Measurements from ENCODE around the gene CHD6. TPM values are rescaled to one million over a fixed set of nuclear protein-coding genes. Genes with fewer than 3 reads are reported as not detected.

Gene CHD6
- total and polyA plus RNA-seq, 2 donors: 11.8 to 45.7 TPM

DNA sequence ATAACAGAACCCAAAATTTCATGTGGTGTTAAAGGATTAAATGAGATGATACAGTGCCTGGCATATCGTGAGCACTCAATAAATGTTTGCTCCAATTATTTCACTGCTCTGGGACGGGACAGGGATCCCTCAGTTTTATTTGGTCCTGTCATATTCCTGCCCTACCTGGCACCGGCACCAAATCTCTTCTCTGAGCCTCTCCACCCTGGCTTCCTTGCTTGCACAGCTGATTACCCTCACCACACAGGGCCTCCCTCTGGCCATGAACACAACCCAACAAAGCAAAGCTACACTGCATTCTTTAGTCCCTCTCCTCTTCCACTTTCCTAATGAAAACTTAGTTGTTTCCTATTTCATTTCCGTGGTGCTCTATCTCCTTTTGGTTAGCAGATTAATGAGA lies 16.4 kb downstream of the CHD6 start:
- 91% methylated on average over 4 of the region's 4 CpGs for WGBS
- H3K9me3 ChIP-seq (ENCODE audit: control insufficient read depth in 2 of 2, insufficient read depth in 1 of 2, low read length in 1 of 2): peaks cover 3 to 35% of the 10 kb centered on the region in 2 donors
- no peak for DNase-seq (ENCODE audit: low read depth in 6 of 9, low spot score in 9 of 9)

DNA sequence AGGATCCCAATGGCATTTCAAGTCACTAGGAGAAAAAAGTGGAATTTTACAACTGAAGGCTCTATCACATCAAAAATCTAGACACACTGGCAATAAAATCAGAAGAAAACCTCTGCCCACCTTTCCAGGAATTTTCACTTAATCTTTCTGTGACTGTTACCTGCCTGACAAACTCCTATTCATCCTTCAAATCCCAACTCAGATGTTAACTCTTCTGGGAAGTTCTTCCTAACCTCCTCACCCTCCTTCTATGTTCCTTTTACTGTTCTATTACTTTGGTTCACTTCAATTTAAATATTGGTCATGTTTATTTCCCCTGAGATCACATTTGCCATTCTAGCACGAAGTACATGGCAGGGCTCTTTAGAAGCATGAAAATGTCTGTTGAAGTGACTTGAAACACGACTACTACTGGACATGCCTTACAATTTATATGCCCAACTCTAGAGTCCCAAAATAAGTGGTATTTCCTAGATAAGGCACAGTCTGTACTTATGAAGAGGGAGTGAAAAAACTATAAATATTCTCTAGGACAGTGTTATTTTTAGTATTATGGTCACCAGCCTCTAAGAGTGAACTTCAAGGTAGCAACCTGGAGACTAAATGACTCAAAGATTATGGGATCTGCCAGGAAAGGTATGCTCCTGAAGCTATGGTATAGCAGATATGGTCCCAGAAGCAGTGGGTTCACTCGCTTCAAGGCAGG lies 17.1 kb downstream of the CHD6 start:
- 99% methylated on average over 3 of the region's 3 CpGs for WGBS
- no peaks in the 10 kb centered on the region for H3K36me3 ChIP-seq (ENCODE audit: control insufficient read depth in 2 of 2, insufficient read depth in 2 of 2, low read length in 1 of 2)
- no peaks in the 10 kb centered on the region for H3K27me3 ChIP-seq (ENCODE audit: control insufficient read depth in 2 of 2, insufficient read depth in 1 of 2, low read length in 1 of 2)
- H3K27ac ChIP-seq (ENCODE audit: low read depth in 1 of 2, low read length in 1 of 2): no peak overlapping the region
- no peaks in the 10 kb centered on the region for H3K4me1 ChIP-seq (ENCODE audit: control insufficient read depth in 2 of 2, insufficient read depth in 2 of 2, low read length in 2 of 2)
- peaks cover 3 to 35% of the 10 kb centered on the region in 2 donors for H3K9me3 ChIP-seq (ENCODE audit: control insufficient read depth in 2 of 2, insufficient read depth in 1 of 2, low read length in 1 of 2)
- DNase-seq (ENCODE audit: low read depth in 6 of 9, low spot score in 9 of 9): no peak
- H3K4me3 ChIP-seq (ENCODE audit: low read length in 2 of 2): no peak overlapping the region

More for the DNA sequence above, 16.4 kb downstream of the CHD6 start:
- no peaks in the 10 kb centered on the region for H3K27me3 ChIP-seq (ENCODE audit: control insufficient read depth in 2 of 2, insufficient read depth in 1 of 2, low read length in 1 of 2)
- H3K4me3 ChIP-seq (ENCODE audit: low read length in 2 of 2): no peak overlapping the region
- H3K36me3 ChIP-seq (ENCODE audit: control insufficient read depth in 2 of 2, insufficient read depth in 2 of 2, low read length in 1 of 2): no peaks in the 10 kb centered on the region
- no peaks in the 10 kb centered on the region for H3K4me1 ChIP-seq (ENCODE audit: control insufficient read depth in 2 of 2, insufficient read depth in 2 of 2, low read length in 2 of 2)
- no peak overlapping the region for H3K27ac ChIP-seq (ENCODE audit: low read depth in 1 of 2, low read length in 1 of 2)

DNA sequence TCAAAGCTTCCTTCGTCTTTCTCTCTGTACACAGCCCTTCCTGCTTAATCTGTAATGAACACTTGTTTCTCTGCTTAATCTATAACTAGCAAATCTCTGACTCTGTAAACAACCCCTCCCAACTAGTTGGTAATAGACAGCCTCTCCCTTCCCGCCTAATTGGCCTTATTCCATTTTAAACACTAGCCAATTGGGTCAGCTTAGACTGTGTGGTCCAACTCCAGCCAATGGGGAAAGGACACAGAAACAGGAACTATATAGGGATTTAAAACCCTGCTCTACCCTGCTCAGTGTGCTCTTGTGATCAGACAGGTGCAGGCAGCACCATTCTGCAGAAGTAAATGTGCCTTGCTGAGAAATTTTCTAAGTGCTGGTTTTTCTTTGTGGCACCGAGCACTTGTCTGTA lies 18.5 kb downstream of the CHD6 start:
- WGBS: 83% methylated on average over 3 of the region's 3 CpGs
- Histone ChIP-seq H3K27me3 (ENCODE audit: control insufficient read depth in 2 of 2, insufficient read depth in 1 of 2, low read length in 1 of 2) (no peaks in the 10 kb centered on the region), H3K36me3 (ENCODE audit: control insufficient read depth in 2 of 2, insufficient read depth in 2 of 2, low read length in 1 of 2) (peaks cover 0 to 1% of the 10 kb centered on the region in 2 donors), H3K27ac (ENCODE audit: low read depth in 1 of 2, low read length in 1 of 2) (no peak overlapping the region), H3K4me1 (ENCODE audit: control insufficient read depth in 2 of 2, insufficient read depth in 2 of 2, low read length in 2 of 2) (no peaks in the 10 kb centered on the region), H3K9me3 (ENCODE audit: control insufficient read depth in 2 of 2, insufficient read depth in 1 of 2, low read length in 1 of 2) (peaks cover 9 to 45% of the 10 kb centered on the region in 2 donors), H3K4me3 (ENCODE audit: low read length in 2 of 2) (no peak overlapping the region)
- no peak for DNase-seq (ENCODE audit: low read depth in 6 of 9, low spot score in 9 of 9)

DNA sequence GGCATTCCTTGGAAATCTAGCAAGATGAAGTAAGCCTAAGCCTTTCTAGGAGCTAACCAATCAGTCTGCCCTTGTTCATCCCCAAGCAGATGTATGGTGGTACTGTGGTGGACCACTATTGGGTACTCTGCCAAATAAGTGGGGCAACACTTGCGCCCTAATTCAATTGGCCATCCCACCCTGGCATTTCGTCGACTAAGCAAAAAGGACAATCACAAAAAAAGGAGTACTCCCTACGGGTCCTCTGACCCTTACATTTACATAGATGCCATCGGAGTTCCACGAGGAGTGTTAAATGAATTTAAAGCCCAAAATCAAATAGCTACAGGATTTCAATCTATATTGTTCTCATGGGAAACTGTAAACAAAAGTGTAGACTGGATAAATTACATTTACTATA lies 19.5 kb downstream of the CHD6 start:
- DNase-seq (ENCODE audit: low read depth in 6 of 9, low spot score in 9 of 9): no peak
- Histone ChIP-seq H3K9me3 (ENCODE audit: control insufficient read depth in 2 of 2, insufficient read depth in 1 of 2, low read length in 1 of 2) (peaks cover 10 to 45% of the 10 kb centered on the region in 2 donors), H3K36me3 (ENCODE audit: control insufficient read depth in 2 of 2, insufficient read depth in 2 of 2, low read length in 1 of 2) (peaks cover 0 to 3% of the 10 kb centered on the region in 2 donors), H3K4me1 (ENCODE audit: control insufficient read depth in 2 of 2, insufficient read depth in 2 of 2, low read length in 2 of 2) (no peaks in the 10 kb centered on the region), H3K27ac (ENCODE audit: low read depth in 1 of 2, low read length in 1 of 2) (no peak overlapping the region), H3K4me3 (ENCODE audit: low read length in 2 of 2) (no peak overlapping the region), H3K27me3 (ENCODE audit: control insufficient read depth in 2 of 2, insufficient read depth in 1 of 2, low read length in 1 of 2) (no peaks in the 10 kb centered on the region)
- 99% methylated on average over 6 of the region's 6 CpGs for WGBS

DNA sequence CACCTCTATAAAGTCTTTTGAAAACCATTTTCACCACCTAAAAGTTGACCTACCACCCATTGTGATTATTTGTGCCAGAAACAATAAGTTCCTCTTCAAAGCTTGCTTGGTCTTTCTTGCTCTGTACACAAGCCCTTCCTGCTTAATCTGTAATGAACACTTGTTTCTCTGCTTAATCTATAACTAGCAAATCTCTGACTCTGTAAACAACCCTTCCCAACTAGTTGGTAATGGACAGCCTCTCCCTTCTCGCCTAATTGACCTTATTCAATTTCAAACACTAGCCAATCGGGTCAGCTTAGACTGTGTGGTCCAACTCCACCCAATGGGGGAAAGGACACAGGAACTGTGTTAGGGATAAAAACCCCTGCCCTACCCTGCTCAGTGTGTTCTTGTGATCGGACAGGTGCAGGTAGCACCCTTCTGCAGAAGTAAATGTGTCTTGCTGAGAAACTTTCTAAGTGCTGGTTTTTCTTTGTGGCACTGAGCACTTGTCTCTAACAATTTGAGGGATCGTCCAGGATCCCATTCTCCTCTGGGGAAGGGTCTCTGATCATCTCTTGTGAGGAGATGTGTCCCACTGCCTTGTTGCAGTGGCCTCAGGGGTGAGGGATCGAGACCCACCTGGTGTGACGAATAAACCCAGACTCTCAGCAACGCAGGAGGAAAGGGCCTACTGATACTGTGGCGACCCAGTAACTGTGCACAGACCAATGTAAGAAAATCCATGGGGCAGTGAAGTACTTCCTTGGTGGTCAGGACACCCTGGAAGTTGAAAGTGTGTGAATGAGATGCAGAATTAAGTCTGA lies 23.5 kb downstream of the CHD6 start:
- WGBS: 98% methylated on average over 8 of the region's 8 CpGs
- H3K9me3 ChIP-seq (ENCODE audit: control insufficient read depth in 2 of 2, insufficient read depth in 1 of 2, low read length in 1 of 2): peaks cover 9 to 36% of the 10 kb centered on the region in 2 donors
- no peak overlapping the region for H3K4me3 ChIP-seq (ENCODE audit: low read length in 2 of 2)

DNA sequence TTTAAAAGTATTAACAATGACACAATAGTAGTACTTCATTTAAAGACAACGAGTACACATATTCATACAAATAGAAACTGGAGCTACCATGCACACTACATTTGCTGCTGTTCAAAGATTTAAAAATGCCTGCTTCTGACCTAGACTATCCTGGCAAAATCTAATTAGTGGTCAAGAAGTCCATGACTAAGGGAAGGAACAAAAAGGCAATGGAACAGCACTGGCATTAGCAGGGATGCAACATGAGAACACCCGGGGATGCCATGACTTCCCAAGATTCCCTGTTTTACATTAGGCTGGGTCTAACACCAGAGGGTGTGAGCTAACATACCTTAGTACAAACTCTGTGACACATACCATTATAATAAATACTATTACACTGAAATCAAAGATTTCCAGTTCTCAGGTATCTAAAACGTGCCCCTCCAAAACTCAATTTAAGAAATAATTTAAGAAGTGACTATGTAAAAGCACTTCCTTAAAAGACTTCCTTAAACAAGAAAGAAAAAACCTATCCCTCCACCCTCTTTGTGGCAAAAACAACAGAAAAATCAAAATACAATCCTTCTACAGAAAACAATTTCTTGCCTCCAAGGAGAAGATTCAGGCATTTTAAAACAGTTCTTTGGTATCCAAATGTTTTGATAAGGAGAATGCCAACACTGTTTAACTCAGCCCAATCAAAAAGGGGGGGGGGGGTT lies 25.5 kb downstream of the CHD6 start:
- 71% methylated on average over 3 of the region's 3 CpGs for WGBS
- peaks cover 7 to 17% of the 10 kb centered on the region in 2 donors for H3K9me3 ChIP-seq (ENCODE audit: control insufficient read depth in 2 of 2, insufficient read depth in 1 of 2, low read length in 1 of 2)
- no peaks in the 10 kb centered on the region for H3K4me1 ChIP-seq (ENCODE audit: control insufficient read depth in 2 of 2, insufficient read depth in 2 of 2, low read length in 2 of 2)
- H3K36me3 ChIP-seq (ENCODE audit: control insufficient read depth in 2 of 2, insufficient read depth in 2 of 2, low read length in 1 of 2): peaks cover 0 to 3% of the 10 kb centered on the region in 2 donors
- H3K4me3 ChIP-seq (ENCODE audit: low read length in 2 of 2): no peak overlapping the region
- H3K27ac ChIP-seq (ENCODE audit: low read depth in 1 of 2, low read length in 1 of 2): no peak overlapping the region
- H3K27me3 ChIP-seq (ENCODE audit: control insufficient read depth in 2 of 2, insufficient read depth in 1 of 2, low read length in 1 of 2): no peaks in the 10 kb centered on the region
- no peak for DNase-seq (ENCODE audit: low read depth in 6 of 9, low spot score in 9 of 9)

More for the DNA sequence above, 23.5 kb downstream of the CHD6 start:
- Histone ChIP-seq H3K4me1 (ENCODE audit: control insufficient read depth in 2 of 2, insufficient read depth in 2 of 2, low read length in 2 of 2) (no peaks in the 10 kb centered on the region), H3K36me3 (ENCODE audit: control insufficient read depth in 2 of 2, insufficient read depth in 2 of 2, low read length in 1 of 2) (peaks cover 0 to 3% of the 10 kb centered on the region in 2 donors), H3K27me3 (ENCODE audit: control insufficient read depth in 2 of 2, insufficient read depth in 1 of 2, low read length in 1 of 2) (no peaks in the 10 kb centered on the region), H3K27ac (ENCODE audit: low read depth in 1 of 2, low read length in 1 of 2) (no peak overlapping the region)
- no peak for DNase-seq (ENCODE audit: low read depth in 6 of 9, low spot score in 9 of 9)

DNA sequence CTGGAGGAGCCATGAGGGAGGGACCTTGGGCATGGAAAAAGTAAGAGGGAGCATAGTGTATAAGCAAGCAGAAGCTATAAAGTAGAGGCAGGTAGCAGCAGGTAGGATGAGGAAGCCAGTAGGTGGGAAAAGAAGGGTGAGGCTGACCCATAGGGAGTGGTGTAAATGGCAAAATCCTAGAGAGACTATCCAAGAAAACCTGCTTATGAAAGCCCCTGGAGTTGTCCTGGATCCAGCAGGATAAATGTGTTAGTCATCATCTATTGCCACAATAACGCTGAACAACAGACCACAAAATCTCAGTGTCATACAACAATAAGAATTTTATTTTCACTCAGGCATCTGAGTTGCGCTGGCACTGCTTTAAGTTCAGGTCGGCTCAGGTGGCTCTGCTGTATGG lies 30.2 kb downstream of the CHD6 start:
- WGBS: 98% methylated on average over 3 of the region's 3 CpGs
- peaks cover 0 to 5% of the 10 kb centered on the region in 2 donors for H3K9me3 ChIP-seq (ENCODE audit: control insufficient read depth in 2 of 2, insufficient read depth in 1 of 2, low read length in 1 of 2)
- no peak for DNase-seq (ENCODE audit: low read depth in 6 of 9, low spot score in 9 of 9)
- no peak overlapping the region for H3K4me3 ChIP-seq (ENCODE audit: low read length in 2 of 2)
- no peaks in the 10 kb centered on the region for H3K27me3 ChIP-seq (ENCODE audit: control insufficient read depth in 2 of 2, insufficient read depth in 1 of 2, low read length in 1 of 2)
- no peaks in the 10 kb centered on the region for H3K4me1 ChIP-seq (ENCODE audit: control insufficient read depth in 2 of 2, insufficient read depth in 2 of 2, low read length in 2 of 2)
- no peak overlapping the region for H3K27ac ChIP-seq (ENCODE audit: low read depth in 1 of 2, low read length in 1 of 2)
- peaks cover 3 to 6% of the 10 kb centered on the region in 2 donors for H3K36me3 ChIP-seq (ENCODE audit: control insufficient read depth in 2 of 2, insufficient read depth in 2 of 2, low read length in 1 of 2)

DNA sequence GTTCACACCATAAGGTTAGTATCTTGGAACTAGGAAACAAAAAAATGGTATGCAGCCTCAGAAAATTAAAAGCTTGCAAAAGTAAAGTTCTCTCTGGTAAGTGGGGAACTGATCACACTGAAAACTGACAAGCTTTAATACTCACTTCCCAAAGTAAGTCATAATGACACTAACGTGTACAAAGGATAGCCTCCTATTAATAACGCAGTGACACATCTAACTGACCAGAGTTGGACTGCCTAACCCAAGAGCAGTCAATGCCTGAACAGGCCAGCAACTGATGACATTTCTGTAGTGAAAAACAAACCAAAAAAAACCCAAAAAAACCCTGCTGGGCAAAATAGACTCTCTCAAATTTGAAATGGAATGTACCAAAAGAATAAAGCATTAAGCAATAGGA lies 30.7 kb downstream of the CHD6 start:
- H3K9me3 ChIP-seq (ENCODE audit: control insufficient read depth in 2 of 2, insufficient read depth in 1 of 2, low read length in 1 of 2): peaks cover 0 to 5% of the 10 kb centered on the region in 2 donors
- DNase-seq (ENCODE audit: low read depth in 6 of 9, low spot score in 9 of 9): no peak
- H3K27ac ChIP-seq (ENCODE audit: low read depth in 1 of 2, low read length in 1 of 2): no peak overlapping the region

DNA sequence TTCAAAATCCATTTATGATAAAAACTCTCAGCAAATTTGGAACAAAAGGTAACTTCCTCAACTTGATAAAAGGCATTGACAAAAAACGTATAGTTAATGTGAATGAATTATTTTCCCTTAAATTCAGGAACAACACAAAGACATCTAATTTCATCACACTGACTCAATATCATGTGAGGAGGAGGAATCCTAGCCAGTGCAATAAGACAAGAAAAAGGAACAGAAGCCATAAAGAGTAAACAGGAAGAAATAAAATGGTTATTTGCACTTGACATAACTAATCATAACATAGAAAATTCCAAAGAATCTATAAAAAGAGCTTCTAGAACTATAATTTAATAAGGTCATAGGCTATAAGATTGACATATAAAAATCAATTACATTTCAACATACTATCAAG lies 31.4 kb downstream of the CHD6 start:
- H3K27ac ChIP-seq (ENCODE audit: low read depth in 1 of 2, low read length in 1 of 2): no peak overlapping the region
- H3K27me3 ChIP-seq (ENCODE audit: control insufficient read depth in 2 of 2, insufficient read depth in 1 of 2, low read length in 1 of 2): no peaks in the 10 kb centered on the region
- H3K4me3 ChIP-seq (ENCODE audit: low read length in 2 of 2): no peak overlapping the region
- DNase-seq (ENCODE audit: low read depth in 6 of 9, low spot score in 9 of 9): no peak
- 96% methylated on average over 1 of the region's 1 CpG for WGBS
- H3K4me1 ChIP-seq (ENCODE audit: control insufficient read depth in 2 of 2, insufficient read depth in 2 of 2, low read length in 2 of 2): no peaks in the 10 kb centered on the region
- peaks cover 0 to 5% of the 10 kb centered on the region in 2 donors for H3K9me3 ChIP-seq (ENCODE audit: control insufficient read depth in 2 of 2, insufficient read depth in 1 of 2, low read length in 1 of 2)
- peaks cover 3 to 6% of the 10 kb centered on the region in 2 donors for H3K36me3 ChIP-seq (ENCODE audit: control insufficient read depth in 2 of 2, insufficient read depth in 2 of 2, low read length in 1 of 2)

More for the DNA sequence above, 30.7 kb downstream of the CHD6 start:
- peaks cover 3 to 6% of the 10 kb centered on the region in 2 donors for H3K36me3 ChIP-seq (ENCODE audit: control insufficient read depth in 2 of 2, insufficient read depth in 2 of 2, low read length in 1 of 2)
- no peak overlapping the region for H3K4me3 ChIP-seq (ENCODE audit: low read length in 2 of 2)
- 95% methylated on average over 2 of the region's 2 CpGs for WGBS
- no peaks in the 10 kb centered on the region for H3K4me1 ChIP-seq (ENCODE audit: control insufficient read depth in 2 of 2, insufficient read depth in 2 of 2, low read length in 2 of 2)
- no peaks in the 10 kb centered on the region for H3K27me3 ChIP-seq (ENCODE audit: control insufficient read depth in 2 of 2, insufficient read depth in 1 of 2, low read length in 1 of 2)
